Activated T-cell treated with anti-CD3 and anti-CD28 coated beads for 24 hours (primary cell): Measurements from ENCODE around the gene NR6A1.

Experiments used
- DNase-seq: peaks from one replicate; pipeline ENCODE4 v3.0.0-alpha.2; 2020; ENCODE audit warnings: low read depth

NR6A1 gene

GRCh38 chr9:124615100-124615742, 155.9 kb downstream of the NR6A1 start:
- no peak for DNase-seq

- DNase-seq = no peak
Measured at GRCh38 chr9:124613849-124614248, 157.3 kb downstream of the NR6A1 start.

- DNase-seq = no peak
Measured at GRCh38 chr9:124611106-124611505, 160.0 kb downstream of the NR6A1 start.

- no peak for DNase-seq
Measured at GRCh38 chr9:124606027-124606426, 165.1 kb downstream of the NR6A1 start.

GRCh38 chr9:124605258-124605657, 165.9 kb downstream of the NR6A1 start:
- no peak for DNase-seq

- DNase-seq = no peak
Measured at GRCh38 chr9:124602632-124603031, 168.5 kb downstream of the NR6A1 start.

- DNase-seq = no peak
Measured at GRCh38 chr9:124602204-124602603, 168.9 kb downstream of the NR6A1 start.

- DNase-seq = no peak
Measured at GRCh38 chr9:124600407-124600806, 170.7 kb downstream of the NR6A1 start.

GRCh38 chr9:124599121-124599795, 171.9 kb downstream of the NR6A1 start:
- no peak for DNase-seq

- no peak for DNase-seq
Measured at GRCh38 chr9:124598048-124598447, 173.1 kb downstream of the NR6A1 start.

GRCh38 chr9:124596172-124596839, 174.8 kb downstream of the NR6A1 start:
- DNase-seq = no peak

GRCh38 chr9:124595743-124596142, 175.4 kb downstream of the NR6A1 start:
- no peak for DNase-seq

GRCh38 chr9:124594673-124595072, 176.4 kb downstream of the NR6A1 start:
- no peak for DNase-seq

GRCh38 chr9:124594225-124594624, 176.9 kb downstream of the NR6A1 start:
- no peak for DNase-seq

GRCh38 chr9:124593651-124594058, 177.5 kb downstream of the NR6A1 start:
- DNase-seq = no peak

- no peak for DNase-seq
Measured at GRCh38 chr9:124593200-124593599, 177.9 kb downstream of the NR6A1 start.

GRCh38 chr9:124590889-124591641, 180.0 kb downstream of the NR6A1 start:
- no peak for DNase-seq

- DNase-seq = no peak
Measured at GRCh38 chr9:124584631-124585030, 186.5 kb downstream of the NR6A1 start.

GRCh38 chr9:124583134-124583533, 188.0 kb downstream of the NR6A1 start:
- DNase-seq = no peak

- no peak for DNase-seq
Measured at GRCh38 chr9:124580186-124580585, 190.9 kb downstream of the NR6A1 start.

GRCh38 chr9:124576751-124577150, 194.4 kb downstream of the NR6A1 start:
- DNase-seq = no peak

GRCh38 chr9:124574534-124575375, 196.4 kb downstream of the NR6A1 start:
- DNase-seq = no peak
